ENCODE results near the gene FUT3.
"Not testable (repeated sequence)": the region's sequence is repeated elsewhere in the genome, so short reads cannot be mapped to it uniquely, and the experiment has no call there.

The FUT3 gene

GRCh38 chr19:5881543-5882299 lies 30.5 kb upstream of the FUT3 start:
- no peak for DNase-seq

DNA sequence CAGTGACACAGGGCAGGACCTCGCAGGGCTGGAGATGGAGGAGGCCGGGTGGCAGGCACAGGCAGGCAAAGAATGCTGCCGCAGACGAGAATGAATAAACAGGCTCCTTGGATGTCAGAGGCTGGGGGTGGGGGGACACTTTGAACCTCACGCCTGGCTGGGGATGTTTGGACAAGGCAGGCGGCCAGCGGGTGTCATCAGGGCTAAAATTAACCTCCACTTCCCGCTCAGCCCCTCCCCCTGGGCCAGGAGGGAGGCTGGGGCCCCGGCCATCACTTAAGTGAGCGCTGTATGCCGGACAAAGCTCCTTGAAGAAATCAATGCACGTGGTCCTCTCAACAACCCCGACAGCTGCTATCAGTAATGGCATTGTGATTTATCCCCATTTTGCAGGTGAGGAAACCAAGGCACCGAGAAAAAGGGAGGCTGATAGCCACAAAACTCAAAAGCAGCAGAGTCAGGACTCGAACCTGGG lies 29.4 kb upstream of the FUT3 start:
- DNase-seq: no peak

GRCh38 chr19:5880196-5880595 lies 28.9 kb upstream of the FUT3 start:
- DNase-seq: no peak

DNA sequence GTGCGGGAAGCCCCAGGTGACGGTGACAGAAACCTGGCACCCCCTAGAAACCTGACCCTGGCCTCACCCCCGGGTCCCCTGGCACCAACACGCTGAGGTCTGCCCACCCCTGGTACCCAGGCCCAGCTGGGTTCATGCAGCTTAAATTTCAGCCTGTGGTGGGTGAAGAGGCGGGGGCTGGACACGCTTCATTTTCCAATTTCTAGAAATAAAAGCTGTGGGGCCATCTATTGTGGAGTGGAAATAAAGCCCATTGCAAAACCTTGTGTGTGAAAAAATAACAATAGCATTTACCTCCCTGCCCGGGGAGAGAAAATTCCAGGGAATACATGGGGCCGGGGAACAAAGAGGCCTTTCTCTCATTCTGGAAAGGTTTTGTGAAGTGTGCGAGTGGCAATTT lies 26.6 kb upstream of the FUT3 start:
- DNase-seq: no peak

GRCh38 chr19:5877427-5877826 lies 26.2 kb upstream of the FUT3 start:
- no peak for DNase-seq

DNA sequence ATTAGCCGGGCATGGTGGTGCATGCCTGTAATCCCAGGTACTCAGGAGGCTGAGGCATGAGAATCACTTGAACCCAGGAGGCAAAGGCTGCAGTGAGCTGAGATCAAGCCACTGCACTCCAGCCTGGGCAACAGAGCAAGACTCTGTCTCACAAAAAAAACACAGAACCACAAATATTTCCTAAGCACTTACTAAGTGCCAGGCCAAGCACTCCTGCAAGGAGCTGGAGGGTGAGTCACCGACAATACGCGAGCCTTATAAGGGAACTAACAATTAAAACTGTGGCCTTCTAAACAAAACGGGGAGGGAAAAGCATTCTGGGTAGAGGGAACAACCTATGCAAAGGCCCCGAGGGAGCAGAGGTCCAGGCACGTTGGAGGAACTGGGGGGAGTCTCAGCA lies 23.2 kb upstream of the FUT3 start:
- not testable (repeated sequence) for DNase-seq

- no peak for DNase-seq
These were observed 22.5 kb upstream of the FUT3 start for GRCh38 chr19:5873617-5874199.

- DNase-seq: no peak
These were observed 19.7 kb upstream of the FUT3 start for GRCh38 chr19:5870986-5871394.

DNA sequence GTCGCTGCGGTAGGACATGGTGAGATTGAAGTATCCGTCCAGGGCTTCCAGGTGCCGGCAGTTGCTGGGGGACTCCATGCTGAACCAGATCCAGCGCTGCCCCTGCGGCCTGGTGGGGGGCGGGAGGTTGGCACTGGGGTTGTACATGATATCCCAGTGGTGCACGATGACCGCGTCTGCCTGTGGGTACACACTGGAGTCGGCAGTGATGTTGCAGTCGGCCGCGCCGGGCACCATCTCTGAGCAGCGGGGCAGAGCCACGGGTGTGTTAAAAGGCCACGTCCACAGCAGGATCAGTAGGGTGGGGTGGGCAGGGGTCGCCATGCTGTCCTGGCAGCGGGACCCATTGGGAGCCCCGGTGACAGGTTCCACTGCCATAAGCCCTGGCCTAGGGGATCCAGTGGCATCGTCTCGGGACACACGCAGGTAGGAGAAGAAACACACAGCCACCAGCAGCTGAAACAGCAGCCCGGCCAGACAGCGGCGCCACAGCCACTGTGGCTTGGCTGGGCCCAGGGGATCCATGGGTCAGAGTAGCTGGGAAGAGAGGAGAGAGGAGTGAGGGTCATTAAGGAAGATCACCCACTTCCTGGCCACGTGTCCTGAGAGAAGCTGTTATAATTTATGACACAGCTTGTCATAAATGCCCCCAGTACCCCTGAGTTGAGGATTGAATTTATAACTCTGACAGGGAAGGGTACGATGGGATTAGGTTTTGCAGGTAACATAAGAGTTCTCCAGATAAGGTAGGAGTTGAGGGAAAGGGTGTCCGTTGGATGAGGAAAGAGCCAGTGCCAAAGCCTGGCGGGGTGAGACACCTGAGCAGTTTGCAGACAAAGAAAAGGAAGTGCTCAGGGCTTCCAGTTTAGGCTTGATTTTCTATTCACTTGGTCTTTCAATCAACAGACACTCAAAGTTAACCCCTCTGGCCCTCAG lies 16.2 kb upstream of the FUT3 start:
- no peak for DNase-seq

DNA sequence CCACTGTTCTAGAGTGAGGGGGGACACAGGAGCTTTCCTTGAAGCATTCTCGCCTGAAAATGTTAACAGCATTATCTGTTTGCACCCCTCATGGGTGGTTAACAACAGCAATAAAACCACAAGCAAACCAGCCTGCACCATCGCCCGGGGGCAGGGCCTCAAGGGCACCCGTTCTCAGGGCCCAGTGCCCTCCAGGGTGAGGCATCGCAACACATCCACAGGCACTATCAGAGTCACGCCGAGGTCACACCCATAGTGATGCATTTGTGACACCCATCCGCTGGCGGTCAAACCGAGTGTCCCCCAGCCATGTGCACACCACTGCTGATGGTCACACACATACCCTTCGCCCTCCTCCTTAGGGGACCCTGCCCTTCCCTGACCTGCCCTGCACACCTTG lies 14.5 kb upstream of the FUT3 start:
- DNase-seq: no peak

DNA sequence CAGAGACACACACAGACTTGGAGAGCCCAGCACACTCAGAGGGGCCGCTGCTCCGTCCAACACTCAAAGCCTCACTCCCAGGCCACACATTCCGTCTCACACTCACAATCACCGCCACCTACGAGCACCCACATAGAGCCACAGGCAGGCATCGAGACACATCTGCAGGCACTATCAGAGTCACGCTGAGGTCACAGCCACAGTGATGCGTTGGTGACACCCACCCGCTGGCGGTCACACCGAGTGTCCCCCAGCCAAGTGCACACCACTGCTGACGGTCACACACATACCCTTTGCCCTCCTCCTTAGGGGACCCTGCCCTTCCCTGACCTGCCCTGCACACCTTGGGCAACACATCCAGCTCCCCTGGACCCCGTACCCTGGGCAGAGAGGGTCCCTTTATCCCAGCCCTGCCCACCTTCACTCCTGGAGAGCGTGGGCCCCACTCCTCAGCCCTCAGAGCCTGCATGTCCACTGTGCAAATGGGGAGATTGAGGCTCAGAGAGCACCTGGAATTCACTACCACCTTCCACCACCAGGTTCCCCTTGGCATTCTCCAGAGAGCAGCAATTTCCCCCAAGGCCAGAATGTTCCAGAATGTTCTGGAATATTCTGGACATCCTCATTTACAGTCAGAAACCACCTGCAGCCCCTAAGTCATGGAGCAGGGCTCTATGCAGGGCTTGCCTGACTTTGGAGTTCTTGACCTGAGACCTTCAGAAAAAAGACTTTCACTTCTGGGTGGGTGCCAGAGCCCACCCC lies 13.7 kb upstream of the FUT3 start:
- no peak for DNase-seq

DNA sequence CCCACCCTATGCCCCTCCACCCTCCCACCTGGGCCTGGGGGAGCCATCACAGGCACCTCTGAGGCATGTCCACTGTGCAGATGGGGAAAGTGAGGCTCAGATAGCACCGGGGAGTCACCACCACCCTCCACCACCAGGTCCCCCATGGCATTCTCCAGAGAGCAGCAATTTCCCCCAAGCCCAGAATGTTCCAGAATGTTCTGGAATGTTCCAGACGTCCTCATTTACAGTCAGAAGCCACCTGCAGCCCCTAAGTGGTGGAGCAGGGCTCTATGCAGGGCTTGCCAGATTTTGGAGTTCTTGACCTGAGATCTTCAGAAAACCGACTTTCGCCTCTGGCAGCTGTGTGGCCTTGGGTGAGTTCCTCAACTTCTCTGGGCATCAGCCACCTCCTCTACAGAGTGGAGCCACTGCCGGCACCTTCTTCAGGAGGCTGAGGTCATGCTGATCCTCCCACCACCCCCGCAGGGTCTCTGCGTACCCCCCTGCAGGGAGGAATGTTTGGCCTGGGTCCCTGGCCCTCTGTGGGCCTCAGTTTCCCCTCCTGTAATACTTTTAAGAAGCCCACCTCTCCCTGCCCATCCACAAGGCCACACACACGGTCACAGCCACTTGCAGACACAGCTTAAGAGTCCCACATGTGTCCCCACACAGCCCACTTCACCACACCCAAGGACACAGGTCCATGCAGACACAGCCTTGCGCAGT lies 12.9 kb upstream of the FUT3 start:
- no peak for DNase-seq

GRCh38 chr19:5863030-5863665 lies 11.9 kb upstream of the FUT3 start:
- no peak for DNase-seq

DNA sequence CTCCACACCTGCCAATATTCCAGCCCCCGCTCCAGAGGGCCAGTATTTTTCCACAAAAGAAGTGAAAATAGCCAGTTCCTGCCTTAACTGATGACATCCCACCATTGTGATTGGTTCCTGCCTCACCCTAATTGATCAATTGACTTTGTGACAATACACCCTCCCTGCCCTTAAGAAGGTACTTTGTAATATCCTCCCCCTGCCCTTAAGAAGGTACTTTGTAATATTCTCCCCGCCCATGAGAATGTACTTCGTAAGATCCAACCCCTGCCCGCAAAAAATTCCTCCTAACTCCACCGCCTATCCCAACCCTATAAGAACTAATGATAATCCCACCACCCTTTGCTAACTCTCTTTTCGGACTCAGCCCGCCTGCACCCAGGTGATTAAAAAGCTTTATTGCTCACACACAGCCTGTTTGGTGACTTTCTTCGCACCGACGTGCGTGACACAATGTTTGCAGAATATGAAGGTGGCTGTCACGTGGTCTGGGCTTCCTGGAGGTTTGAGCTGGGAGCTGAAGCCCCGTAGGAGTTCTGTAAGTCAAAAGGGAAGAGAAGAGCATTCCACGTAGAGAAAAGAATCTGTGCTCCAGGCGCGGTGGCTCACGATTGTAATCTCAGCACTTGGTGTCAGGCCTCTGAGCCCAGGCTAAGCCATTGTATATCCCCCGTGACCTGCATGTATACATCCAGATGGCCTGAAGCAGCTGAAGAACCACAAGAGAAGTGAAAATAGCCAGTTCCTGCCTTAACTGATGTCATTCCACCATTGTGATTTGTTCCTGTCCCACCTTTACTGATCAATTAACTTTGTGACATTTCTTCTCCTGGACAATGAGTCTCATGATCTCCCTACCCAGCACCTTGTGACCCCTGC lies 6.2 kb upstream of the FUT3 start:
- no peak for DNase-seq

DNA sequence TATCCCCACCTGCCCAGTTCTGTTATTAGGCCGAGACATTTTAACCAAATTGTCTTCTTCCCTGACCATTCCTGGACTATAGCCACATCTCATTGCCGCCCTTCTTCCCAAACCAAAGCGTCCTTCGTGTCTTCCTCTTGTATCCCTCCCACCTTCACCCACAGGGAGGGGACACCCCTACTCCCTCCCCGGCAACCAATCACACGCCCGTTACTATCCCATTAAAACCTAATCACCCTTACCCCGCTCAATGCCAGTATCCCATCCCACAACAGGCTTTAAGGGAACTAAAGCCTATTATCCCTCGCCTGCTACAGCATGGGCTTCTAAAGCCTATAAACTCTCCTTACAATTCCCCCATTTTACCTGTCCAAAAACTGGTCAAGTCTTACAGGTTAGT lies 3.9 kb upstream of the FUT3 start:
- DNase-seq: not testable (repeated sequence)

DNA sequence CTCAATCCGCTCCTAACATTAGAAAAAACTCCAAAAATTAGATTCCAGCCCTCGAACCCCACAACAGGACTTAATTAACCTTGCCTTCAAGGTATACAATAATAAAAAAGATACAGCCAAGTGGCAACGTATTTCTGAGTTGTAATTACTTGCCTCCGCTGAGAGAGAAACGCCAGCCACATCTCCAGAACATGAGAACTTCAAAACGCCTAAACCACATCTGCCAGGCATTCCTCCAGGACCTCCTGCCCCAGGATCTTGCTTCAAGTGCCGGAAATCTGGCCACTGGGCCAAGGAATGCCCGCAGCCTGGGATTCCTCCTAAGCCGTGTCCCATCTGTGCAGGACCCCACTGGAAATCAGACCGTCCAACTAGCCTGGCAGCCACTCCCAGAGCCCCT lies 2.9 kb upstream of the FUT3 start:
- not testable (repeated sequence) for DNase-seq

- DNase-seq: no peak
These were observed 431 bp downstream of the FUT3 start for GRCh38 chr19:5850743-5851293.

GRCh38 chr19:5850189-5850588 lies 1.1 kb downstream of the FUT3 start:
- no peak for DNase-seq

DNA sequence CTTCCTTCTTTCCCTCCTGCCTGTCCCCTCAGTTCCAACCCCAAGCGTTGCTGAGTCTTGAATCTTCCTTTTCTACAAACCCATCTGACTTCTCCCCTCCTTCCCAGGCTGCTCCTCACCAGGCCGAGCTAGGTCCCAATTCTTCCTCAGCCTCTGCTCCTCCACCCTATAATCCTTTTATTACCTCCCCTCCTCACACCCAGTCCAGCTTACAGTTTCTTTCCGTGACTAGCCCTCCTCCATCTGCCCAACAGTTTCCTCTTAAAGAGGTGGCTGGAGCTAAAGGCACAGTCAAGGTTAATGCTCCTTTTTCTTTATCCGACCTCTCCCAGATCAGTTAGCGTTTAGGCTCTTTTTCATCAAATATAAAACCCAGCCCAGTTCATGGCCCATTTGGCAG lies 2.6 kb downstream of the FUT3 start:
- DNase-seq: not testable (repeated sequence)

GRCh38 chr19:5847846-5848245 lies 3.4 kb downstream of the FUT3 start:
- DNase-seq: not testable (repeated sequence)
